Lower leg skin (tissue), 3 donors: ENCODE measurements around the gene C8B.

Experiments
- CTCF ChIP-seq, 3 donors: fragments of 450-650 bp; IDR thresholded peaks; one replicate each; pipeline ENCODE4 v1.5.1; 2016; ENCODE audit warnings: antibody characterized with exemption in 3 of 3, mild to moderate bottlenecking in 3 of 3, moderate library complexity in 2 of 3
- POLR2A ChIP-seq, 2 donors: fragments of 450-650 bp; IDR thresholded peaks; one replicate each; pipeline ENCODE4 v1.6.1; 2016 to 2017; ENCODE audit warnings: antibody characterized with exemption in 2 of 2, mild to moderate bottlenecking in 1 of 2, moderate library complexity in 1 of 2

GRCh38 chr1:56890229-56890628 lies 75.6 kb downstream of the C8B start:
- TF ChIP-seq CTCF (IDR thresholded peaks at IDR 0.05) (no peak), POLR2A (IDR thresholded peaks at IDR 0.05) (no peak)
